ENCODE measurements around the gene MCC. TPM values are rescaled to one million over a fixed set of nuclear protein-coding genes. Genes with fewer than 3 reads are reported as not detected.

Gene MCC
- total RNA-seq, 2 experiments from 2014 or later: 0.25 TPM; not detected in 1

DNA sequence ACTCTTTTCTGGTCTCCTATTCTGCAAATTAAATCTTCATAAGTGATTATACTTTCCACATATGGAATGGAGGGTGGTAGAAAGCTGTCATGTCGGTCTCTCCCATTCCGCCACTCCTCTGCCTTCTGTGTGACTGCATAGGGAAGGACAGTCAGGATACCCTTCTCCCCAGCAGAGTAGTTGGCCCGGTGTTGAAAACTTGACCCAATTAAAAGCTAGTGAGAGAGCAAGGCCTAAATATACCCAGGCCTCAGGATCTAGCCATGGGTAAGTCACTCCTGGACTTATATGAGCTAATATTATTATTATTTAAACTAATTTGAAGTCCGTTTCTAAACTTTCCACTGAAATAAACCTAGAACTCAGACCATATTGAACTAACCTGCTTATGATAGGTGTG lies 248.2 kb downstream of the MCC start:
- DNase-seq (ENCODE audit: low spot score): no peak
- H3K4me2 ChIP-seq (ENCODE audit: low read length): no peak overlapping the region
- CTCF ChIA-PET (ENCODE audit: unreplicated experiment): no interaction called here
- no peaks in the 10 kb centered on the region for H3K9me3 ChIP-seq (ENCODE audit: low read length)
- H3K4me1 ChIP-seq (ENCODE audit: insufficient read depth, low read length, poor library complexity, severe bottlenecking): no peaks in the 10 kb centered on the region
- POLR2A ChIA-PET: no interaction called here
- TF ChIP-seq CTCF (conservative IDR thresholded peaks at IDR 0.05; ENCODE audit: low read length): no peak
- TF ChIP-seq EZH2phosphoT487 (IDR thresholded peaks at IDR 0.05; ENCODE audit: borderline replicate concordance, low read depth, low read length): no peak
- no peak overlapping the region for H3K4me3 ChIP-seq (ENCODE audit: low read depth, low read length, poor library complexity, severe bottlenecking)
- intact Hi-C loops (cut with micrococcal nuclease; ENCODE audit: unreplicated experiment): no loop called here
- no peak overlapping the region for H3K27ac ChIP-seq (ENCODE audit: low read depth, low read length, poor library complexity, severe bottlenecking)
- no peaks in the 10 kb centered on the region for H3K79me2 ChIP-seq (ENCODE audit: insufficient read depth, low read depth, low read length)
- H2AFZ ChIP-seq (ENCODE audit: low read length): no peak overlapping the region
- no peaks in the 10 kb centered on the region for H3K36me3 ChIP-seq (ENCODE audit: insufficient read depth, low read length)
- H4K20me1 ChIP-seq (ENCODE audit: insufficient read depth, low read length): no peaks in the 10 kb centered on the region
- H3K9me2 ChIP-seq (ENCODE audit: insufficient read depth, low read length): no peaks in the 10 kb centered on the region
- BruUV-seq (replicated peaks): no TSS peak

- Histone ChIP-seq H3K9me3 (ENCODE audit: low read length) (no peaks in the 10 kb centered on the region), H3K27ac (ENCODE audit: low read depth, low read length, poor library complexity, severe bottlenecking) (no peak overlapping the region), H3K4me2 (ENCODE audit: low read length) (no peak overlapping the region), H3K4me3 (ENCODE audit: low read depth, low read length, poor library complexity, severe bottlenecking) (no peak overlapping the region), H3K9me2 (ENCODE audit: insufficient read depth, low read length) (no peaks in the 10 kb centered on the region), H4K20me1 (ENCODE audit: insufficient read depth, low read length) (no peaks in the 10 kb centered on the region), H3K4me1 (ENCODE audit: insufficient read depth, low read length, poor library complexity, severe bottlenecking) (no peaks in the 10 kb centered on the region), H3K36me3 (ENCODE audit: insufficient read depth, low read length) (no peaks in the 10 kb centered on the region), H2AFZ (ENCODE audit: low read length) (no peak overlapping the region), H3K79me2 (ENCODE audit: insufficient read depth, low read depth, low read length) (no peaks in the 10 kb centered on the region)
- intact Hi-C loops (cut with micrococcal nuclease; ENCODE audit: unreplicated experiment): no loop called here
- no peak for TF ChIP-seq CTCF (conservative IDR thresholded peaks at IDR 0.05; ENCODE audit: low read length)
- no peak for TF ChIP-seq EZH2phosphoT487 (IDR thresholded peaks at IDR 0.05; ENCODE audit: borderline replicate concordance, low read depth, low read length)
- no TSS peak for BruUV-seq (replicated peaks)
- ChIA-PET CTCF (ENCODE audit: unreplicated experiment) (no interaction called here), POLR2A (interaction anchor here (0.5 kb wide), 1 partner anchor 137 kb away, joined by 9 read pairs; no protein-coding TSS in a partner anchor)
- no peak for DNase-seq (ENCODE audit: low spot score)
Measured at GRCh38 chr5:113237893-113238292, 250.4 kb downstream of the MCC start.

GRCh38 chr5:113236536-113237288 lies 251.5 kb downstream of the MCC start:
- Histone ChIP-seq H3K36me3 (ENCODE audit: insufficient read depth, low read length) (no peaks in the 10 kb centered on the region), H3K27ac (ENCODE audit: low read depth, low read length, poor library complexity, severe bottlenecking) (no peak overlapping the region), H3K79me2 (ENCODE audit: insufficient read depth, low read depth, low read length) (no peaks in the 10 kb centered on the region), H3K9me2 (ENCODE audit: insufficient read depth, low read length) (no peaks in the 10 kb centered on the region), H3K9me3 (ENCODE audit: low read length) (no peaks in the 10 kb centered on the region), H3K4me1 (ENCODE audit: insufficient read depth, low read length, poor library complexity, severe bottlenecking) (no peaks in the 10 kb centered on the region), H2AFZ (ENCODE audit: low read length) (no peak overlapping the region), H3K4me2 (ENCODE audit: low read length) (no peak overlapping the region), H3K4me3 (ENCODE audit: low read depth, low read length, poor library complexity, severe bottlenecking) (no peak overlapping the region), H4K20me1 (ENCODE audit: insufficient read depth, low read length) (no peaks in the 10 kb centered on the region)
- POLR2A ChIA-PET: interaction anchor here (0.8 kb wide), 1 partner anchor 25 kb away, joined by 3 read pairs; no protein-coding TSS in a partner anchor
- no peak for TF ChIP-seq CTCF (conservative IDR thresholded peaks at IDR 0.05; ENCODE audit: low read length)
- TF ChIP-seq EZH2phosphoT487 (IDR thresholded peaks at IDR 0.05; ENCODE audit: borderline replicate concordance, low read depth, low read length): no peak
- DNase-seq (ENCODE audit: low spot score): no peak
- BruUV-seq (replicated peaks): no TSS peak
- intact Hi-C loops (cut with micrococcal nuclease; ENCODE audit: unreplicated experiment): no loop called here
- CTCF ChIA-PET (ENCODE audit: unreplicated experiment): no interaction called here
